HG02884 (cell line): ENCODE results near the gene TP53I11.

Source experiments
- ATAC-seq: cut with Tn5 transposase; IDR thresholded peaks from one replicate; pipeline ENCODE4 v1.9.1; 2021; ENCODE audit warnings: mild to moderate bottlenecking, moderate library complexity; ENCODE audit not compliant: unreplicated experiment

TP53I11 gene

DNA sequence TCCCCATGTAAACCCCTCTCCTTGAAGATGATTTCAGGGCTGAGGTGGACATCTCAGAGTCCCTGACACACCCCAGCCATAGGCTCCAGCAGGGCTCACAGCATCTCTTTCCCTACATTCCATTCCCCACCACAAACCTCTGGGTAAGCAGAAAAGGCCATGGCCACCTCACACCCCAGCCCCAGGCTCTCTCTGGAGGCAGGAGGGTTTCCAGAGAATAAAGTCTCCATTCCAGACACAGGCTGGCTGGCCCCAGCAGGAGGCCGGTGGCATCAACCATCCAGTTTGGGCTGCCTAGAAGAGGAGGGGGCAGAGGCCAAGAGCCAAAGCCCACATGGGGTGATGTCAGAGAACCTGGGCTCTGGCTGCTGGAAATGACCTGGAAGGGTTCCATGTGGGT, 61.4 kb downstream of the TP53I11 start:
- no peak for ATAC-seq

DNA sequence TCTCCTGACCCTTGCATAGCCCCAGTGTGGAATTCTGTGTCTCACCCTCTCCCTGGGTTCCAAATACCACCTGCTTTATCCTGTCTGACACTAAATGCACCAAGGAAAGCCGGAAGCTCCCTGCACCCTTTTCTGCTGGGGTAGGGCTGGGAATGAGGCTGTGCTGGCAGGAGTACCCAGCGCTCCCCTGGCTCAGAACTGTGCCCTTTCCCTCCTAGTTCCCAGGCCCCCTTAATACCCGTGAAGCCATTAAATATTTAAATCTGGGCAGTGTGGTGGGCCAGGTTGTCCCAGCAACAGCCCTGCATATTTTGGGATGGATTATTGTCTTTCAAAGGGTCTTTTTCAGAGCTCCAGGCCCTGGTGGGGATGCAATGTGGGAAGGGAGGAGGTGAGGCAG, 63.0 kb downstream of the TP53I11 start:
- no peak for ATAC-seq

DNA sequence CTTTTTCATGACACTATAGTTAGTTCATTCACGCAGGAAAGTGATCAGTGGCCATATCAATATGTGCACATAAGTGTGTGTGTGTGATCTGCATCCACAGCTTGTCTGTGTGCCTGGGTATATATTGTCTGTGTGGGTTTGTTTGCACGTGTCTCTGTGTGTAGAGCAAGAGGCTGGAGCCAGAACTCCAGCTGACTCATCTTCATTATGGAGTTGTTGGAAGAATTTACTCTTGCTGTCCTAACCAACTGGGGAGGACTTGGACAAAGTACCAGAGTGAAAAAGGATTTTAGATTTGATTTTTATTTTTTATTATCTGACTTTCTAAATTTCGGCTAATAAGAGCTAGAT, 63.9 kb downstream of the TP53I11 start:
- no peak for ATAC-seq

DNA sequence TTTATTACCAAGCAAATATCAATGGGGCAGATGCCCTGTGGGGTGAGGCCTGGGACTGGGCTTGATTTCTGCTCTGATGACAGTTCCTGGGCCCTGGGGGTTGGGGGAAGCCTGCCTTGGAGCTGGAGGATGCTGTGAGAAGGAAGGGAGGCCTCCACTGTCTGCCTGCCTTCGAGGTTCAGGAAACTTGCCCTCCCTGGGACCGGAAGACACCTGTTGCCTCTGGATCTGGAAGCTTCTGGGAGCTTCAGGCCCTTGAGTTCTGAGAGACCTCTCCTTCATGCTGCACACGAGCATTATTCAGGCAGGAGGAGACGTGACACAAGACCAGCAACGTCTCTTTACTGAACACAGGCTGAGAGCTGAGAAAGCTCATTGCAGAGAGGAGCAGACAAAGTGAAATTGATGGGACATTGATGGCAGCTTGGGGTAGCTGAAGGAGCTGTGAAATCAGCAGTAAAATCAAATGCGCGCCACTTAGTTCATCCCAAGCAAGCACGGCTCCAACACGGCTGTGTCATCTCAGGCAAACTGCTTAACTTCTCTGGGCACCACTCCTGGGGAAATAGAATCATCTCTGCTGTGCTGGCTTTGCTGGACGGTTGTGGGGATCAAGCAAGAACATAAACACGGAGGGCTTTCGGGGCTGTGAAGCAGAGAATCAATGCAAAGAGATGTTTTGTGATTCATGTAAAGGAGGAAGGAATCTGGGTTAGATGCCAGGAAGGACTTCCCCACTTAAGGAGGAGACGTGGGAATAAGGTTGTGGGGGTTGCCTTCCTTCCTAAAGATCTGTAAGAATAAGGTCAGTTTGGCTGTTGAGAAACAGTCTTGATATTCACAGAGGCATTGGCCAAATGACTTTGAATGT, 64.5 kb downstream of the TP53I11 start:
- ATAC-seq: no peak

DNA sequence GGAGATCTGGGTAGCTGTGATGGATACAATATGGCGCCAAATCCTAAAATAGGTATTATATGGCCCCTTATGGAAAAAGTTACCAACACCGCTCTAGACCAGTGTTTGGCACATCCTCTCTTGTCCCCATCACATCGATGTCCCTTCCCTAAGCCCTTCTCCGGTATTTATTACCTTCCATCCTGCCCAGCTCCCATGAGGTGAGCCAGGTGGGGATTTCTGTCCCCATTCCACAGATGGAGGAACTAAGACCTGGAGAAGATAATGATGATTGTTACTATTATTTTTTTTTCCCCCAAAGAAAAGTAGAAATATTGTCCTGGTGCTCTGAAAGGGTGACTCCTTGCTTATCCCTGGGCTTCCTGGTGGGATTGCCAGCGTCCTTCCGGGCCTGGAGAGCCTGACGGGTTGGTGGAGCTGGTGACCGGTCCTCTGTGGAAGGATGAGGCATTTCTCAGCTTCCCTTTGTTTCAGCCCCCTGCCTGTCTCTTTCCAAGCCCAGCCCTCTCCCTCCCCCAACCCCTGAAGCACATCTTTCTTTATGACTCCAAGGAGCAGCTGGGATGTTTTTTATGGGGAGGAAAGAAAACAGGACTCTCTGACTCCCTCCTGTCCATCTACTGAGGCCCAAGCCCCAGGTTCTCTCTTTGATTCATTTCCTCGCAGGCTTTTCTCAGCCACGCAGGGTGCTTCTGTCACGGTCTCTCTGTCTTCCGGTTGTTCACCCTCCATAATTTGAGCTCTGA, 65.4 kb downstream of the TP53I11 start:
- no peak for ATAC-seq

DNA sequence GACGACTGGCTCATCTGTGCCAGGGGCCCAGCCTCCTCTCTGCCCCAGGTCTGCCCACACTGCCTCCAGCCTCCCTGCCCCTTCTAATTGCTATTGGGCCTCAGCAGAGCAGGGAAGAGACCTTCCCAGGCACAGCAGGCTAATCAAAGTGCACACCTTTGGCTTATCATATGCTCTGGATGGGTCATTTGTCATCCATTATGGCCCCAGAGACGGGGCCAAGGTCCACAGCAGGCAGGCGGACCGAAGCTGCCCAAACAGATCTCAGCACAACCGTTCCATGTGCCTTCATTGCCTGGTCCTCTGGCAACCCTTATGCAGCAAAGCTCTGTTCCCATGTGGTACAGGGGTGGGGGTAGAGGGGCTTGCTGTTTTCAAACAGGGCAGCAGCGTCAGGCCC, 66.6 kb downstream of the TP53I11 start:
- no peak for ATAC-seq

DNA sequence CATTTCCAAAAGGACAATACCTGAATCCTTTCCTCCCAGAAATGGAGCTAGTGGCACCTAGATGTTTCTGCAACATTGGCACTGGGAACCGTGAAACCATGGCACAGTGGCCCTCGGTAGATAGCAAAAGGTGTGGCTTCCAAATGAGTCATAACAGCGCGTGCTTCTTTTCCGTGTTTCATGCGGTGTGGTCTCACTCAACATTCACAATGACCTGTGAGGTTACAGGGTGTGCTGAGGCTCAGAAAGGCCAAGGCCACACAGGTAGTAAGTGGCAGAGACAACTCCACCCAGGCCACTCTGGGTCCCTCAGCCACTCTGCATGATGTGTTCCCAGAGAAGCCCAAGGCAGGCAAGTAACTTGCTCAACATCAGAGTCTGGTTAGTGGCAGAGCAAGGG, 67.4 kb downstream of the TP53I11 start:
- no peak for ATAC-seq
